ENCODE measurements around the gene MRPL23.

GRCh38 chr11:1928891-1929541 is 18.1 kb upstream of the MRPL23 start:
- TF ChIP-seq CTCF (conservative IDR thresholded peaks at IDR 0.05 in 1 of 2, IDR thresholded peaks at IDR 0.05 in 1 of 2; ENCODE audit: extremely low read depth in 1 of 2, insufficient read depth in 1 of 2, low read depth in 1 of 2, low read length in 2 of 2) (no peak), EZH2 (IDR thresholded peaks at IDR 0.05; ENCODE audit: borderline replicate concordance, low read length) (no peak)

All from mammary epithelial cell (primary cell).